Measurements from ENCODE around the gene ARHGAP9. TPM values are rescaled to one million over a fixed set of nuclear protein-coding genes. Genes with fewer than 3 reads are reported as not detected.
A peak's percentile ranks its signal among the peaks of the same experiment; 100 is the strongest.

Gene ARHGAP9
- total RNA-seq, result 0.07 and 2.3 TPM in 2 replicates
- polyA plus RNA-seq, result 0.61 TPM in 1 of 2 replicates, not detected in the other

- Histone ChIP-seq H3K4me1 (ENCODE audit: low read depth) (no peaks in the 10 kb centered on the region), H3K27ac (no peak within 1 kb of the TSS), H3K4me3 (no peak within 1 kb of the TSS), H3K9me3 (ENCODE audit: low read depth) (no peaks in the 10 kb centered on the region), H3K27me3 (peaks cover 52% of the 10 kb centered on the region), H3K36me3 (no peaks in the 10 kb centered on the region)
- TF ChIP-seq CTCF (IDR thresholded peaks at IDR 0.05; ENCODE audit: low read depth, low read length), result no peak
- DNase-seq (ENCODE audit: low read depth in 1 of 2, low spot score in 1 of 2), result no peak
Observed at GRCh38 chr12:57479376-57480115, at the start of gene ARHGAP9. ARHGAP9 (minus strand) TSS chr12:57479866; CDS start chr12:57479406, 460 bp downstream.

GRCh38 chr12:57528831-57529555, 49.3 kb upstream of the ARHGAP9 start:
- Histone ChIP-seq H3K27ac (peak overlapping the region; percentile 48), H3K36me3 (peaks cover 55% of the 10 kb centered on the region)

GRCh38 chr12:57528176-57528575, 48.5 kb upstream of the ARHGAP9 start:
- no peak for TF ChIP-seq CTCF (IDR thresholded peaks at IDR 0.05; ENCODE audit: low read depth, low read length)
- Histone ChIP-seq H3K27me3 (no peaks in the 10 kb centered on the region), H3K36me3 (peaks cover 50% of the 10 kb centered on the region), H3K4me1 (ENCODE audit: low read depth) (peaks cover 14% of the 10 kb centered on the region), H3K4me3 (no peak overlapping the region), H3K27ac (no peak overlapping the region), H3K9me3 (ENCODE audit: low read depth) (no peaks in the 10 kb centered on the region)
- DNase-seq (ENCODE audit: low read depth in 1 of 2, low spot score in 1 of 2), result no peak

More at GRCh38 chr12:57528831-57529555, 49.3 kb upstream of the ARHGAP9 start:
- Histone ChIP-seq H3K4me1 (ENCODE audit: low read depth) (peaks cover 10% of the 10 kb centered on the region), H3K4me3 (no peak overlapping the region), H3K9me3 (ENCODE audit: low read depth) (no peaks in the 10 kb centered on the region), H3K27me3 (no peaks in the 10 kb centered on the region)
- no peak for DNase-seq (ENCODE audit: low read depth in 1 of 2, low spot score in 1 of 2)
- TF ChIP-seq CTCF (IDR thresholded peaks at IDR 0.05; ENCODE audit: low read depth, low read length), result no peak

GRCh38 chr12:57527184-57527583, 47.5 kb upstream of the ARHGAP9 start:
- H3K4me1 ChIP-seq (ENCODE audit: low read depth), result peaks cover 14% of the 10 kb centered on the region
- peaks cover 40% of the 10 kb centered on the region for H3K36me3 ChIP-seq
- no peak for TF ChIP-seq CTCF (IDR thresholded peaks at IDR 0.05; ENCODE audit: low read depth, low read length)
- no peaks in the 10 kb centered on the region for H3K27me3 ChIP-seq
- no peak for DNase-seq (ENCODE audit: low read depth in 1 of 2, low spot score in 1 of 2)
- no peak overlapping the region for H3K27ac ChIP-seq
- no peak overlapping the region for H3K4me3 ChIP-seq
- H3K9me3 ChIP-seq (ENCODE audit: low read depth), result no peaks in the 10 kb centered on the region

GRCh38 chr12:57526477-57527126, 46.9 kb upstream of the ARHGAP9 start:
- H3K27ac ChIP-seq, result no peak overlapping the region
- no peak overlapping the region for H3K4me3 ChIP-seq
- no peaks in the 10 kb centered on the region for H3K27me3 ChIP-seq
- DNase-seq (ENCODE audit: low read depth in 1 of 2, low spot score in 1 of 2), result no peak
- H3K36me3 ChIP-seq, result peaks cover 35% of the 10 kb centered on the region
- peaks cover 18% of the 10 kb centered on the region for H3K4me1 ChIP-seq (ENCODE audit: low read depth)
- no peak for TF ChIP-seq CTCF (IDR thresholded peaks at IDR 0.05; ENCODE audit: low read depth, low read length)
- H3K9me3 ChIP-seq (ENCODE audit: low read depth), result no peaks in the 10 kb centered on the region

Measured in cardiac muscle cell (in vitro differentiated cells and primary cell).